ENCODE measurements around the gene ZNHIT2. TPM values are rescaled to one million over a fixed set of nuclear protein-coding genes. Genes with fewer than 3 reads are reported as not detected.

The ZNHIT2 gene
- total and polyA plus RNA-seq, 2 experiments from 2014 or later, result 31.8 to 32.8 TPM

DNA sequence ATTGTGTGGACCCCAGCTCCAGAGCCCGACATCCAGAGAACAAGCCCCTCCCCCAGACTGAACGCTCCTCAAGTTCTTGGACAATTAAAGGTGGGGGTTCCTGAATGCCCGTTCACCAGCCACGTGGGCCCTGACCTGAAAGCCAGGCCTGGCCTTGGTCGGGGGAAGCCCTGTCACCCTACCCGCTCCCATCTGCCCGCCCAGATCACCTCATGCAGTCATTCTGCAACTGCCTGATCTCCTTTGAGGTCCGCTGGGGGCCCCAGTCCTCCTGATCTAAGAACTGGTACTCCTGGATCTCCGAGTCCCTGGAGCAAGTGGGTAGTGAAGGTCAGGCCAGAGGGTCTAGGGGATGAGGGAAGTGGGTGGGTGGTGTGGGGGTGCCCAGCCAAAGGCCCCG, 50.1 kb downstream of the ZNHIT2 start:
- H3K27me3 ChIP-seq, result no peaks in the 10 kb centered on the region
- DNase-seq (ENCODE audit: low read depth in 1 of 2, low spot score in 1 of 2), result no peak
- peaks cover 24% of the 10 kb centered on the region for H3K4me1 ChIP-seq (ENCODE audit: low read depth)
- H3K4me3 ChIP-seq, result no peak overlapping the region
- no peaks in the 10 kb centered on the region for H3K36me3 ChIP-seq
- H3K9me3 ChIP-seq (ENCODE audit: low read depth), result no peaks in the 10 kb centered on the region
- TF ChIP-seq, protein P1, sequence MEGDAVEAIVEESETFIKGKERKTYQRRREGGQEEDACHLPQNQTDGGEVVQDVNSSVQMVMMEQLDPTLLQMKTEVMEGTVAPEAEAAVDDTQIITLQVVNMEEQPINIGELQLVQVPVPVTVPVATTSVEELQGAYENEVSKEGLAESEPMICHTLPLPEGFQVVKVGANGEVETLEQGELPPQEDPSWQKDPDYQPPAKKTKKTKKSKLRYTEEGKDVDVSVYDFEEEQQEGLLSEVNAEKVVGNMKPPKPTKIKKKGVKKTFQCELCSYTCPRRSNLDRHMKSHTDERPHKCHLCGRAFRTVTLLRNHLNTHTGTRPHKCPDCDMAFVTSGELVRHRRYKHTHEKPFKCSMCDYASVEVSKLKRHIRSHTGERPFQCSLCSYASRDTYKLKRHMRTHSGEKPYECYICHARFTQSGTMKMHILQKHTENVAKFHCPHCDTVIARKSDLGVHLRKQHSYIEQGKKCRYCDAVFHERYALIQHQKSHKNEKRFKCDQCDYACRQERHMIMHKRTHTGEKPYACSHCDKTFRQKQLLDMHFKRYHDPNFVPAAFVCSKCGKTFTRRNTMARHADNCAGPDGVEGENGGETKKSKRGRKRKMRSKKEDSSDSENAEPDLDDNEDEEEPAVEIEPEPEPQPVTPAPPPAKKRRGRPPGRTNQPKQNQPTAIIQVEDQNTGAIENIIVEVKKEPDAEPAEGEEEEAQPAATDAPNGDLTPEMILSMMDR (IDR thresholded peaks at IDR 0.05; ENCODE audit: low read depth, low read length), result no peak
- H3K27ac ChIP-seq, result peak overlapping the region; percentile 80

DNA sequence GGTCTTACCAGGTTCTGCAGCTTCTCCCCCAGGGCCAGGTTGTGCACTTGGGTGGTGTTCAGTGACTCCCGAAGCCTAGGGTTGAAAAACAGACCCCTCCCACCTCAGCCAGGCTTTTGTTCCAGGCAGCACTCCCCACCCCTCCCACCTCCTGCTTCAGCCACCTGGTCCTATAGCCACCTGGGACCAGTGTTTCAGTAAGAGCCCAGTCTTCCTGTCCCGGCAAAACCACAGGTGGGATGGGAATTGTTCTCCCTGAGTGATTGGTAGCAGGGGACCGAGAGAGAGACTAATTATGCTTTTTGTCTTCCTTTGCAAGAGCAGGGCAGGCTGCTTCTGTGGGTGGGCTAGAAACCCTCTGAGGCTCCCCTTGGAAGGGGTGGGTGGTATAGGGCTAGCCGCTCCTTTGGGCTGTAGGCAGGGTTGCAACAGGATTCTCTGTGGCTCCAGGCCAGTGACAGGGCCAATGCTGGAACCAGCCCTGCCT, 50.7 kb downstream of the ZNHIT2 start:
- peaks cover 24% of the 10 kb centered on the region for H3K4me1 ChIP-seq (ENCODE audit: low read depth)
- no peaks in the 10 kb centered on the region for H3K36me3 ChIP-seq
- no peaks in the 10 kb centered on the region for H3K27me3 ChIP-seq
- H3K9me3 ChIP-seq (ENCODE audit: low read depth), result no peaks in the 10 kb centered on the region
- TF ChIP-seq, protein P1 (IDR thresholded peaks at IDR 0.05; ENCODE audit: low read depth, low read length), result no peak
- no peak overlapping the region for H3K4me3 ChIP-seq
- no peak for DNase-seq (ENCODE audit: low read depth in 1 of 2, low spot score in 1 of 2)
- peak overlapping the region; percentile 80 for H3K27ac ChIP-seq

Other genes starting within 250 kb of the ZNHIT2 start
- 119 and 160 TPM in 2 replicates for gene EHD1, start 239.1 kb downstream of the ZNHIT2 start, total RNA-seq
- 57.4 and 70.0 TPM in 2 replicates for gene EHD1, start 239.1 kb downstream of the ZNHIT2 start, polyA plus RNA-seq
- 33.9 and 36.2 TPM in 2 replicates for gene ATG2A, start 200.5 kb downstream of the ZNHIT2 start, total RNA-seq
- 8.1 and 13.3 TPM in 2 replicates for gene ATG2A, start 200.5 kb downstream of the ZNHIT2 start, polyA plus RNA-seq
- 26.2 and 29.2 TPM in 2 replicates for gene PPP2R5B, start 193.0 kb downstream of the ZNHIT2 start, total RNA-seq
- gene PPP2R5B, start 193.0 kb downstream of the ZNHIT2 start, polyA plus RNA-seq, result 29.2 and 30.7 TPM in 2 replicates
- not detected in 2 replicates for gene GPHA2, start 181.8 kb downstream of the ZNHIT2 start, total RNA-seq
- gene GPHA2, start 181.8 kb downstream of the ZNHIT2 start, polyA plus RNA-seq, result 0.60 TPM in 1 of 2 replicates, not detected in the other
- gene MAJIN, start 145.6 kb downstream of the ZNHIT2 start, total RNA-seq, result not detected in 2 replicates
- 0.06 TPM in 1 of 2 replicates, not detected in the other for gene MAJIN, start 145.6 kb downstream of the ZNHIT2 start, polyA plus RNA-seq
- gene BATF2, start 120.7 kb downstream of the ZNHIT2 start, total RNA-seq, result 0.21 and 0.25 TPM in 2 replicates
- gene BATF2, start 120.7 kb downstream of the ZNHIT2 start, polyA plus RNA-seq, result not detected in 2 replicates
- gene ARL2, start 103.5 kb downstream of the ZNHIT2 start, total RNA-seq, result 189 and 224 TPM in 2 replicates
- gene ARL2, start 103.5 kb downstream of the ZNHIT2 start, polyA plus RNA-seq, result 230 and 246 TPM in 2 replicates
- gene SNX15, start 90.3 kb downstream of the ZNHIT2 start, total RNA-seq, result 24.5 and 33.0 TPM in 2 replicates
- gene SNX15, start 90.3 kb downstream of the ZNHIT2 start, polyA plus RNA-seq, result 38.4 and 41.3 TPM in 2 replicates
- 22.3 and 24.6 TPM in 2 replicates for gene SAC3D1, start 76.5 kb downstream of the ZNHIT2 start, total RNA-seq
- 23.6 and 32.7 TPM in 2 replicates for gene SAC3D1, start 76.5 kb downstream of the ZNHIT2 start, polyA plus RNA-seq
- gene NAALADL1, start 59.1 kb downstream of the ZNHIT2 start, total RNA-seq, result 2.3 TPM in 1 of 2 replicates, not detected in the other
- 0.59 and 0.84 TPM in 2 replicates for gene NAALADL1, start 59.1 kb downstream of the ZNHIT2 start, polyA plus RNA-seq
- gene CDCA5, start 33.7 kb downstream of the ZNHIT2 start, total RNA-seq, result 14.6 and 18.1 TPM in 2 replicates
- gene CDCA5, start 33.7 kb downstream of the ZNHIT2 start, polyA plus RNA-seq, result 14.2 and 21.7 TPM in 2 replicates
- gene ZFPL1, start 33.5 kb downstream of the ZNHIT2 start, total RNA-seq, result 56.3 and 68.0 TPM in 2 replicates
- 57.4 and 72.2 TPM in 2 replicates for gene ZFPL1, start 33.5 kb downstream of the ZNHIT2 start, polyA plus RNA-seq
- 620 and 755 TPM in 2 replicates for gene VPS51, start 21.5 kb downstream of the ZNHIT2 start, total RNA-seq
- gene VPS51, start 21.5 kb downstream of the ZNHIT2 start, polyA plus RNA-seq, result 77.9 and 103 TPM in 2 replicates
- 186 and 295 TPM in 2 replicates for gene TM7SF2, start 5.8 kb downstream of the ZNHIT2 start, total RNA-seq
- gene TM7SF2, start 5.8 kb downstream of the ZNHIT2 start, polyA plus RNA-seq, result 197 and 277 TPM in 2 replicates
- 882 and 1,183 TPM in 2 replicates for gene FAU, start 4.4 kb upstream of the ZNHIT2 start, total RNA-seq
- gene FAU, start 4.4 kb upstream of the ZNHIT2 start, polyA plus RNA-seq, result 398 and 546 TPM in 2 replicates
- 99.3 and 122 TPM in 2 replicates for gene MRPL49, start 4.6 kb upstream of the ZNHIT2 start, total RNA-seq
- gene MRPL49, start 4.6 kb upstream of the ZNHIT2 start, polyA plus RNA-seq, result 78.2 and 90.4 TPM in 2 replicates
- gene SYVN1, start 16.8 kb upstream of the ZNHIT2 start, total RNA-seq, result 15.9 and 16.8 TPM in 2 replicates
- 13.9 and 16.2 TPM in 2 replicates for gene SYVN1, start 16.8 kb upstream of the ZNHIT2 start, polyA plus RNA-seq
- gene SPDYC, start 52.5 kb upstream of the ZNHIT2 start, total RNA-seq, result 0.24 TPM in 1 of 2 replicates, not detected in the other
- not detected in 2 replicates for gene SPDYC, start 52.5 kb upstream of the ZNHIT2 start, polyA plus RNA-seq
- gene CAPN1, start 64.2 kb upstream of the ZNHIT2 start, total RNA-seq, result 131 and 185 TPM in 2 replicates
- 118 and 156 TPM in 2 replicates for gene CAPN1, start 64.2 kb upstream of the ZNHIT2 start, polyA plus RNA-seq
- 20.3 and 21.2 TPM in 2 replicates for gene POLA2, start 144.3 kb upstream of the ZNHIT2 start, total RNA-seq
- 20.3 and 31.7 TPM in 2 replicates for gene POLA2, start 144.3 kb upstream of the ZNHIT2 start, polyA plus RNA-seq
- gene CDC42EP2, start 197.2 kb upstream of the ZNHIT2 start, total RNA-seq, result 1.1 and 2.1 TPM in 2 replicates
- 0.26 and 1.5 TPM in 2 replicates for gene CDC42EP2, start 197.2 kb upstream of the ZNHIT2 start, polyA plus RNA-seq
- 57.3 and 86.1 TPM in 2 replicates for gene DPF2, start 216.2 kb upstream of the ZNHIT2 start, total RNA-seq
- 83.9 and 130 TPM in 2 replicates for gene DPF2, start 216.2 kb upstream of the ZNHIT2 start, polyA plus RNA-seq
- gene TIGD3, start 237.1 kb upstream of the ZNHIT2 start, total RNA-seq, result 1.7 and 2.9 TPM in 2 replicates
- gene TIGD3, start 237.1 kb upstream of the ZNHIT2 start, polyA plus RNA-seq, result 0.88 and 1.2 TPM in 2 replicates